ENCODE measurements around the gene BEND5. TPM values are rescaled to one million over a fixed set of nuclear protein-coding genes. Genes with fewer than 3 reads are reported as not detected.

BEND5 gene, protein sequence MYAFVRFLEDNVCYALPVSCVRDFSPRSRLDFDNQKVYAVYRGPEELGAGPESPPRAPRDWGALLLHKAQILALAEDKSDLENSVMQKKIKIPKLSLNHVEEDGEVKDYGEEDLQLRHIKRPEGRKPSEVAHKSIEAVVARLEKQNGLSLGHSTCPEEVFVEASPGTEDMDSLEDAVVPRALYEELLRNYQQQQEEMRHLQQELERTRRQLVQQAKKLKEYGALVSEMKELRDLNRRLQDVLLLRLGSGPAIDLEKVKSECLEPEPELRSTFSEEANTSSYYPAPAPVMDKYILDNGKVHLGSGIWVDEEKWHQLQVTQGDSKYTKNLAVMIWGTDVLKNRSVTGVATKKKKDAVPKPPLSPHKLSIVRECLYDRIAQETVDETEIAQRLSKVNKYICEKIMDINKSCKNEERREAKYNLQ
- 1.6 and 1.8 TPM in 2 replicates for total RNA-seq (2014; rRNA removed; shearing (Covaris generic))

DNA sequence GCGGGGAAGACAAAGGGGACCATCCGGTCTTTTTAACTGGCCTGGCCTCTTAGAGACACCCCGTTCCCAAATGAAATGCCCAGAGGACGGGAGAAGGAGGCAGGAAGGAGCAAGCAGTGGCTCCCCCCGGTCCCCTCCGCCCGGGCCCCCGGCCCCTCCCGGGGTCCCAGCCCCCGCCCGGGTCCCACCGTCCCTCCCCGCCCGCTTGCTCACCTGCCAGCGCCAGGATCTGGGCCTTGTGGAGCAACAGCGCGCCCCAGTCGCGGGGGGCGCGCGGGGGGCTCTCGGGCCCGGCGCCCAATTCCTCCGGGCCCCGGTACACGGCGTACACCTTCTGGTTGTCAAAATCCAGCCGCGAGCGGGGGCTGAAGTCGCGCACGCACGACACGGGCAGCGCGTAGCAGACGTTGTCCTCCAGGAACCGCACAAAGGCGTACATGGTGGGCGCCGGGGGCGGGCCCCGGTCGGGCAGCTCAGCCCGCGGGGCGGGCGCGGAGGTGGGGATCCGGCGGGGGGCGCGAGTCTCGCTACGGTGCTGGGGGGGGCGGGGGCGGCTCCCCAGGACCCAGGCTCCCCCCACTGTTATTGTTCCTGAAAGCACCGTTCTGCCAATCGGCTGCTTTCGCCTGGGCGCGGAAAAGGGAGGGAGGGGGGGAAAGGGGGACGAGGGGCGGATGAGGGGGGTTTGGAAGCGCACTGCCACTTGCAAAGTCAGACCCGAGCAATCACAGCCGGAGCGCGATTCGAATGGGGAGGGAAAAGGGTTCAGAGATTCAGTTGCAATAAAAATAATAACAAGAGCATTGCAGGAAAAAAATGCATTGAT lies at the start of gene BEND5:
BEND5 (minus strand) TSS at position 499 of the 826 bp plus-strand sequence; CDS start at position 439, 60 bp downstream.
- peak; percentile 46 for DNase-seq (ENCODE audit: low read depth)

DNA sequence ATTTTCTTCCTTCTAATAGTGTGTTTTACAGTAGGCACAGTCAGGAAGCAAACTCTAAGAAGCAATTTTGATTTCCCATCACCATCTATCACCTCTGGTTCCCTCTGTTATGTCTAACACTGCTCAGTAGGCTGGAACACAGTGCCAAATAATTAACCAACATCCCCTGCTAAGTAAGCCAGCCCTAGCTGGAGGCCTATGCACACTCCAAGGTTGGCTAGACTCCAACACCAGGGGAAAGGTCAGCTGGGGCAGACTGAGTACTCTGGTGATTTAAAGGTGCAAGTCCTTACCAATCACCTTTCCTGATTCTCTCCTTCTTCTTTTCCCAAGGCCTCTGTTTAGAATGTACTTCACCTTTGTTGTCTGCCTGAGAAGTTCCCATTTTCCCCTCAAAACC lies 46.5 kb upstream of the BEND5 start:
- peak; percentile 8 for DNase-seq (ENCODE audit: low read depth)

DNA sequence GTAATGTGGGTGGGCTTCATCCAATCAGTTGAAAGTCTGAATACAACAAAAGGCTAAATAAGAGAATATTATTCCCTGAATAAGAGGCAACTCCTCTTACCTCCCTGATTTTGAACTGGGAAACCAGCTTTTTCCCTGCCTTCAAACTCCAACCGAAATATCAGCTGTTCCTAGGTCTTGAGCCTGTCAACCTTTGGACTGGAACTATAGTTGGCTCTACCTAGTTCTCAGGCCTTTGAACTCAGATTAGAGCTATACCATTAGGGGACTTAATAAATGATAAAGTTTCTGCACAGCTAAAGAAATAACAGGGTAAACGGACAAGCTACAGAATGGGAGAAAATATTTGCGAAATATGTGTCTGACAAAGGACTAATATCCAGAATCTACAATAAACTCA lies 43.8 kb upstream of the BEND5 start:
- DNase-seq (ENCODE audit: low read depth), result no peak

DNA sequence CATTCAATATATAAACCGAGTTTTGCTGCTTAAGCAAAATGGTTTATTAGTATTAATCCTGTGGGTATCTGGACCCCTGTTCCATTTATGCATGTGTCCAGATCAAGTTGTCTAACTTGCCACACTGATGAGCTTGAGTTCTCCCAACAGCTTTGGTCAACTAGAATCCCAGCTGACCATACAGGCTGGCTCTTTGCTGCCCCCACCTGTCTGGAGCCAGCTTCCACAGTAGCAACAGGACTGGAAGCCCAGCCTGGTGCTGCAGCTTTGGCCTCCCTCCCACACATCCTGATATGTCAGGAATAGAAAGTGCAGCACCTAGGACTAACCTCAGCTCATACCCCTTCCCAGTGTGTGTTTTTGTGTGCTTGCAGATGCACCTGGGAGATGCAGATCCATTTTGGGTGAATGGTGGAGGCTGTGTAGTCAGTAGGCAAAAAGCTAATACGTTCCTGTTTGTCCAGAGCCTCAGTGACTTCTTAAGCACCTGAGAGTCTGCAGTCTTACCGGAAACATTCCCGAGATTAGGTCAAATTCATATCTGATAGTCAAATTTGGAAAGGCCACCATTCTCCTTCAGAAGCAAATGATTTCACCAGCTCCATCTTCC lies 40.9 kb upstream of the BEND5 start:
- peak; percentile 54 for DNase-seq (ENCODE audit: low read depth)

DNA sequence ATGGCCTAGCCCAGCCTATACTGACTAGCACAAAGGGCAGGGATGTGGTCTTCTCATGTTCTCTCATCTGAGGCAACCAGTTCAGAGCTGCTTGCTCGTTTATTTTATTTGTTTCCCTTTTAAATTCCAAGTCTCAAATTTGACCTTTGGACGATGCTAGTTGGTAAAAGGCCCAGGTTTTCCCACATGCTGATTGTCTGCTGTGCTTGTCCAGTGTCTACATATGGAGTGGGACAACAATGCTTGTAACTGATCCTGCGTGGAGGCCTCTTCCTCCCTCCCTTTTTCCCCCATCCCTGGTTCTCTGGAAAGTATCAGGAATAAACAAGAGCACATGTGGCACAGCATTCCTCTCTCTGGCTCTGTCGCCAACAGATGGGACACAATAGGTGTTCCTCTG lies 34.0 kb upstream of the BEND5 start:
- DNase-seq (ENCODE audit: low read depth), result no peak

DNA sequence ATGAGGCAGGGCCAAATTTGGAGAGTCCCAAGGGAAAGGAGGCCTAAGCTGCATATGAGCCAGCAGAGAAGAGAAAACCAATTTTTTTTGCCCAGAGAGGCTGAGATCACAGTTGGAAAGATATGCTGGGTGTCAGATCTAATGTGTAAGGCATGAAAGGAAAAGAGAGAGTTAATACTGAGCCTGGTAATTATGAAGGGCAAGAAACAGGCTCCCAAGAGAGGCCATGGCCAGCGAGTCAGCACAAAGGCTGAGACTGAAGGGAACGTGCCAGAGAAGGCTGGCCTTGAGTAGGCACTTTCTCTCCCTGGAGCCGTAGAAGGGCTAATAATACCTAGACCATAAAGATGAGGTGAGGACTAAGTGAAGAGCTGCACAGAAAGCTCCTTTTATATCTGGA lies 31.8 kb upstream of the BEND5 start:
- no peak for DNase-seq (ENCODE audit: low read depth)

DNA sequence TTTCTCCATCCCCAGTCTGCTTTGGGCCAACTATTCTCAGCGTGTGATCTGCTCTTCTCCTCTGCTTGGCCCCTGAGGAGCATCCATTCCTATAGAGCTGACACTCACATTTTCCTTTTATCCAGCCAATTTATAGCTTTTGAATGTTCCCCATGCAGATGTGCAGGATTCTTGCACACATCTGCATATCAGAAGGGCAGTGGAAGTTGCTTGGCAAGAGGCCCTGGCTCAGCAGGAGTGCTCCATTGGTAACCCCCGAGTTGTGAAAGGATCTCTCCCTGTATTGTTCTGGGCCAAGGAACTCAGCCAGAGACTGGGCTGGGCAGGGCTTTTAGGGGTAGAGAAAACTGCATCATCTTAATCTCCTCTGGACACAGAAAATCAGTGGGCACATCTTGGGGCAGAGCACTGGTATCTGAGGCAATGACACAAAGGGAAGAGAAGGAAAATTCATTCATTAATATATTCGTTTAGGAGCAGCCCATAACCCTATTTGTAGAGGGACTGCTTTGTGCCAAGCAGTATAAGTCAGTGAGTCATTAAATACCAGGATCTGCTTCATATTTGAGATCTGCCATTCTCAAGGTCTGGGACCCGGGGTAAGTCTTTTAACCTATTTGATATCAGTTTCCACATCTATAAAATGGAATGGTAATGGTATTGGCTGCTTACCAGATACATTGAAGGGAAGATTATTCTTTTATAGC lies 31.0 kb upstream of the BEND5 start:
- no peak for DNase-seq (ENCODE audit: low read depth)

DNA sequence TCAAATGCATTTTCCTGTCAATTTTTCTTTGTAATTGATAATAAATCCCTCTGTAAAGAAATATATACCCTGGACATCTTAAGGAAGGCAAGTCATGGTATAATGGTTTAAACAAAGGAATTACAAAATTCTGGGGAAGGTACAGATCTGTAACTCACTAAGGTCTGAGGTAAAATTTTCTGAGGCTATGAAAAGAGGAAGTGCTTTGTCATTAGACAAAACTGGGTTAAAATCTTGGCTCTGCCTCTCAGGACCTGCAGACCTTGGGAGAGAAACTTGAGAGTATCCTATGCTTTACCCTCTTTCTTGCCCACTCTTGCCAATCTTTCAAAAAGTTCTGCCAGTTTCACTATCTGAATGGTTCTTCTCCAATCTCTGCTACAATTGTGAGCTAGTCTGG lies 26.8 kb upstream of the BEND5 start:
- DNase-seq (ENCODE audit: low read depth), result no peak

DNA sequence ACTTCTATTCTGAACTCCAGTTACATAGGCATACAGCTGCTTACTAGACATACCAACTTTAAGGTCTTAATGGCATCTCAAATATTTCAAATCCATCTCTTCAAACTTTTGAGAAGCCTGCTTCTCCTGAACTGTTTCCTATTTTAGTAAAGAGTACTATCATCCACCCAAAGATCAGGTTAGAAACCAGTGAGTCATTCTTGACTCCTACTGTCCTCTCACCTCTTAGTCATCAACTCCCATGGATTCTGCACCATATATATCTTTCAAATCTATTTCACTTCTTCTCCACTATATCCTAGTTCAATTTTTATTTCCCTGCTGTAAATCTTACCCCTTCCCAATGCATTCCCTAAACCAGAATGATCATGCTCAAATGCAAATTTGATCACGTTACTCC lies 18.1 kb upstream of the BEND5 start:
- peak; percentile 12 for DNase-seq (ENCODE audit: low read depth)

DNA sequence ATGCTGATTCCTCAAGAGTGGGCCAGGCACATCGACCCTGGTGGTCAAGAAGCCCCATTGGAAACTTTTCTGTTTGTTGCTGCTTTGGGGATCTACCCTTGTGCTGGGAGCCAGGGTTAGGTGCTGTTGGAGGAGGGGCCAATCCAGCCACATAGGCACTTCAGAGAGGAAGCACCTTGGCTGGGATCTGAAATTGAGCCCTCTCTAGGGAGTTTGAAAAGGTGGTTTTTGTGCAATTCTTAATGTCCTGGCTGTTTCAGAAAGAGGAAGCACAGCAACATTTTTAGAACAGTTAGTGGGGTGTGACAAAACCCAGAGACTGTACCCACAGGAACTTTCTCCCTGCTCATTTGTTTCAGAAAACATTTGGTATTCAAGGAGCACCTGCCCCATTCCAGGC lies 17.2 kb upstream of the BEND5 start:
- no peak for DNase-seq (ENCODE audit: low read depth)

DNA sequence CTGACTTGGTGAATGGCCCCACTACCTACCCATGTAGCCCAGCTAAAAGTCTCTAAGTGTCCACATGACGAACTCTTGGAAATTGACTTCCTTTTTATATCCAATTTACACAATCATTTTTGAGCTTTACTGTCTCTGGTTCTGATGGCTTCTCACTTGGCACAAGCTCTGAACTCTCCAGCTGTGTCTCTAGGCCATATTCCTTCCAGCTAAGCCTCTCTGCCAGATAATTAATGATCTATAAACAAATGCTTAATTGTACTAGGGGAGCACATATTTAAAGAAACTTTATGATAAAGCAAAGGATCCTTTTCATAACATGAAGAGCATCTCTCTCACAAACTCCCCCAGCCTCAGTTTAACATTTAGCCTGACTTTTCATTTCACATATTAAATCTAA lies 16.3 kb upstream of the BEND5 start:
- no peak for DNase-seq (ENCODE audit: low read depth)

DNA sequence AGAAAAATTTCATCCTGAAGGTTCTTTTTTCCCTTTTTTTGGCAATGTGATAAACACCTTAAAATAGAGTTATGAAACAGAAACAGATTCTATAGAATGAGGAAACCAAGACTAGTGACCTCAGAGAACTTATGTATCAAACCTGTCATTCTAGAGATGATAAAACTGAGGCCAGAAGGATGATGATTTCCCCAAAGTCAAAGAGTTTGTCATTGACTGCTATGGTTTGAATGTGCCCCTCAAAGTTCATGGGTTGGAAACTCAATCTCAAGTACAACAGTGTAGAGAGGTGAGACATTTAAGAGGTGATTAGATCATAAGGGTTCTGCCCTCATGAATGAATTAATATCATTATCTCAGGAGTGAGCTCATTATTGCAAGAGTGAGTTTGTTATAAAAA lies 13.7 kb upstream of the BEND5 start:
- DNase-seq (ENCODE audit: low read depth), result no peak

DNA sequence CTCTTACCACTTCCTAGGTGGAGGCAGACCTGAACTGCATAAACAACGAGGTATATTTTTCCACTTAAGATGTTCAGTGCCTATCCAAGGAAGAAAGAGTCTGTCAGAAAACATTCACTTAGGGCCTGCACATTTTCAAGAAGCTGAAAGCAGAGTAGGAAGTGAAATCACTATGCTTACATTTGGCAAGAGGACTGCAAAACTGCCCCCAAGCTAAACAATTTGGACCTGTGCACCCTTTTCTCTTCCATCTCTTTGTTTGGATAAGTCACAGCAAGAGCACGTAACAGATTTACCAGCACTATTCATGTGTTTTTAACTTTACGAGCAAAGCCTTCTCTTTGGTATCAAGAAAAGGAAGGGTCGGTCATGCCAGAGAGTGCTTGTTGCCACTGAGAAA lies 13.2 kb upstream of the BEND5 start:
- no peak for DNase-seq (ENCODE audit: low read depth)

DNA sequence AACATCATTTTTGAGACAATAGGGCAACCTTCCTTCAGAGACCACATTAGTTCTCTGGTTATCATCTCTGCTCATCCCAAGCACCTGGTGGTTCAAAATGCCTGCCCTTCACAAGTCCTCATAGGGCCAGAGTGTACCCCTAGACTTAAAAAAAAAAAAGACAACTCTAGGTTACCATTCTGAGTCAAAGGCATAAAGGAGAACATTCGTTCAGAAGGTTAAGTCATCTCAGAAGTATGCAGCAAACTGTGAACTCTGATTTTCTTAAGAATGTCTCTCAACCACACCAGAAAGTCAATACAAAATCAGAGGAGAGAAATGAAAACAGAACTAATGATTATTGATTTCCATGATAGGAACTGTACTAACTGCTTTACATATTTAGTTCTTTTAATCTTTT lies 9.2 kb upstream of the BEND5 start:
- no peak for DNase-seq (ENCODE audit: low read depth)

DNA sequence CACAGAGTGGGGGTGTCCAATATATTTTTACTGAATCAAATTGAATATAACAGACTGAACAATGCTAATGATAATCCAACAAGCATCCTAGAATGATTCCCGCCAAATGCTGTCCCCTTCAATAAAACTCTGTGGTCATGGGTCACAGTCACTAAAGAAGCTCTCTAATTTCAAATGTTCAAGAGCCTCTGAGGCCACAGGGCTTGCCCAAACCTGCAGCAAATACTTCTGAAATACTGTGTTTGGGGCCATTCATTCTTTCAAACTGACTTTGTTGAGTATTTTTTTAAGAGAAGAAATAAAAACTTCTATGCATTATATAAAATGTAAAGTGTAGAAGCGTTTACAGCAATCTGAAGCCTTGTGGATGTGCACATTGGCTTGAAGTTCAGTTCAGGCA lies 7.6 kb upstream of the BEND5 start:
- no peak for DNase-seq (ENCODE audit: low read depth)

DNA sequence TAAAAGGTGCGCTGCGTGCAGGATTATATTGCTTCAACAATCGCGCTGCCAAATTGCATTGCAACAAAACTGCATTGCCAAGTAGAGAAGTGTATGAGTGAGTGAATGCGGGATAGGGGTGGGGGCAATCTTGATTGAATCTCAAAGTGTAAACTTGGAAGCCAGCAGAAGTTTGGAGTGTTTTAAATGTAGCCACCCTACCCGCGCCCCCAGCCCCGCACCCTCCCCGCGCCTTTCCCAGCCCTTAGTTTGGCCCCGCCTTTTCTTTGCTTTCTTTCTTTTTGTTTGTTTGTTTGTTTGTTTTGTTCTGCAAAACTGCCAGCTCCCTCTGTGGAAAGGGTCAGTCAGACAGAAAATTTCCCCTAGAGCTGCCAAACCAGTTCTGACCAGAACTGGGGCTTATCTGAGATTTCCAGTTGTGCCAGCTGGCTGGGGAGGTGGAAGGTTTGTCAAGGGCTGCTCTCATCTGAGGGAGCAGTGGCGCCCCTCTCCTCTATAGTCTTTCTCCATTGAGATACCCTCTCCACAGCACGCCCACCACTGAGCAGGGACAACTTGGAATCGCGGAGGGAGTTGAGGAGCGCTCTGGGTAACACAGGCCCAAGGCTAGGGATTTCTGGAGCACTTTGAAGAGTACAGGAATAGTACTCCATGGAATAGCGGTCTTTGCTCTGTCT lies 666 bp upstream of the BEND5 start:
- DNase-seq (ENCODE audit: low read depth), result no peak

DNA sequence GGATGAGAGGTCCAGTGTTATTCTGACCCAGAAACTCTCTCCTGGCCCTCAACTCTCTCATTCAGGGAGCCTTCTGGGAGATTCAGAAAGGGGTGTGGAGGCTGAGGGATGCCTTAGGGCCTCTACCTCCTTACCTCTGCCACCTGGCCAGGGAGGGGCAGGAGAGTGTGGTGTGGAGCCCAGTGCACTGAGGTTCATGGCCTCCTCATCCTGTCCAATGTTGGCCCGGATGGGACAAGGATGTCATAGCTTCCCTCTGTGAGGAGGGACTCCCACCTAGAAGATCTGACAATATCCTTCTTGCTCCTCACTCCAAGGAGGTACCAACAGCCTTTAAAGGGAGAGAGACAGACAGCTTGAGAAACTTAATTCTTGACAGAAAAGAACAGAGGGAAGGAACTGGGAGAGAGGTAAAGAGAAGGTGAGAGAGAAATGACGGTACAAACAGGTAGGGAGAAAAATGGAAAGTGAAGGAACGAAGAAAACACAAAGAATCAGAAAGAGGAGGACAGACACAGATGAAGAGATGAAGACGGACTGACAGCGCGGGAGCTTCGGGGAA lies 779 bp downstream of the BEND5 start:
- no peak for DNase-seq (ENCODE audit: low read depth)

DNA sequence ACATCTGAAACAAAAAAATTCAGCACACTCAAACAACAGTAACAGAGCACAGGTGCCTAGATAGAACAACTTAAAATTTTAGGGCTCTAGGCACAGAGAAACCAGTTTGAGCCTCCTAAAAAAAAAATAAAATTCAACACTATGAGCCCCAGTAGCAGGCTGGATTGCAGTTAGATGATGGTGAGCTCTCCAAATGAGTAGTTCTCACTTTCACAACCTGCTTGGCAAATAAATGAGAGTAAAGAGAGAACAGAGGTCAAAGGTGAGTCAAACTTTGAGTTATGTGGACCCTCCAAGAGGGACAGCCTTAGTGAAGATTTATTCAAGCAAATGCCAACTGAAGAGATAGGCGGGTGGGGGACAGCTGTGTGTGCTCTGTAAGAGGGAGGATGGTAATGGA lies 3.6 kb downstream of the BEND5 start:
- DNase-seq (ENCODE audit: low read depth), result no peak

DNA sequence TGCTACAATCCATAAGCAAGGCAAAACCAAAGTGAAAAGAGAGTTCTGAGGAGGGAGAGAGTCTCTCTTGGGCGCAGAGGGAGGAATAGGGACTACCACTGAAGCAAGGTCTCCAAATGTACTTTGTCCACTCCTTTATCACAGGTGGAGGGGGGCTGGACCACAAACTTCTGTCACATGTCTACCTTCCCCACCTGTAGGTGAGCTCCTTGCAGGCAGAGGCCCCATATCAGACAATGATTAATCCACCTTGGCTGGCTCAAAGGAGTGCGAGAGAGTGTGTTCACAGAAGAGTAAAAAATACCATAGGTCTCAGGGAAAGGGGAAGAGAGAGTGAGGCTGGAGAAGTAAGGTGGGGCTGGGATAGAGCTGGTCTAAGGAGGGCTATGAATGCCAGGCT lies 4.5 kb downstream of the BEND5 start:
- DNase-seq (ENCODE audit: low read depth), result no peak

DNA sequence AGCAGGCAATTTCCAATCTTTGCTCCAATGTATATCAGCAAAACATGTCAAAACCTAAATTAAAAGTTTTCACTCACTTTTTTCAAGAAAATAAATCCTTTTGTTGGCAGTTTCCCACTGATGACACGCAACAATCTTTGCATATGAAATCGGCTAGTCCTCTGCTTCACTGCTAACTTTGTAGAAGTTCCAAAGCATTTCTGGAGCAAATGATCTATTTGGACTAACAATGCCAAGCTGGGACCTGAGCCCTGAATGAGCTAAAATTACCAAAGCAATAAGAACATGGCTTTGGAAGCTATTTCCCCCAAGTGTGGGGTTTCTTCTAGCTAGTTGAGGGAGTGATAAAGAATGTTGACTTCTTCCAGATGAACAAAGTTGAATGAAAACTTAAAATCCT lies 5.1 kb downstream of the BEND5 start:
- no peak for DNase-seq (ENCODE audit: low read depth)

DNA sequence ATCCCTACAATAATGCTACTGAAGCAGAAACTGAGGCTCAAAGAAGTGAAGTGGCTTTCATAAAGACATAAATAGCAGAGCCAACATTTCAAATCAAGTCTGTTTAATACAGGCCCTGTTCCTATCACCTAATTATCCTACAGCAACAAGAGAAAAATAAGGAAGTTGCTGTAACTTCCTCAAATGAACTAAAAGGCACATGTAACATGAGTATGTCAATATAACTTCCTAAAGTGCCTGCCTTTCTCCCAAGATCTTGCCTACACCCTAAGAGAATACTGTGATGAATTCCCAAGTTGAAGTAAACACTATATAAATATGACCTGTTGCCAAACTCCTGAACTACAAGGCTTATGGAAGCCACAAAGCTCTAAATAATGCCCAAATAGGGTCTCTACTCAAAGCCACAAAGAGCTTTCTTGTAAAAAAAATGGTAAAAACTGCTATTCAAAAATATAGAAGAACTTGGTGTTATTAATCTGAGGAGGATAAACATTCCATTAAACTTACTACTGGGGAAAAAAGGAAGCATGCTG lies 8.6 kb downstream of the BEND5 start:
- no peak for DNase-seq (ENCODE audit: low read depth)

Data from RPMI7951 (cell line).